Esophagus muscularis mucosa (tissue), 4 donors: ENCODE results near the gene SLC4A11. TPM values are rescaled to one million over a fixed set of nuclear protein-coding genes. Genes with fewer than 3 reads are reported as not detected.

ENCODE experiments used
- DNase-seq: peaks from one replicate; pipeline ENCODE4 v3.0.0-alpha.2; 2017; ENCODE audit errors: extremely low spot score
- H3K27ac ChIP-seq, 4 donors: fragments of 200-600 bp; sonication (generic); replicated peaks in 1 of 4; 1 replicate in 3 of 4; 2 replicates in 1 of 4; pipeline ENCODE4 v1.5.1; 2016 to 2019; ENCODE audit warnings: mild to moderate bottlenecking in 1 of 4
- H3K27me3 ChIP-seq, 4 donors: fragments of 200-600 bp; sonication (generic); one replicate each; pipeline versions ENCODE4 v1.5.1 to v1.6.0; 2016 to 2019
- H3K36me3 ChIP-seq, 4 donors: fragments of 200-600 bp; sonication (generic); one replicate each; pipeline ENCODE4 v1.5.1; 2016 to 2019
- H3K4me1 ChIP-seq, 4 donors: fragments of 200-600 bp; sonication (generic); one replicate each; pipeline ENCODE4 v1.5.1; 2016 to 2019
- H3K4me3 ChIP-seq, 4 donors: fragments of 200-600 bp; sonication (generic); 1 replicate in 2 of 4; 2 replicates in 2 of 4; pipeline ENCODE4 v1.5.1; 2016 to 2019; ENCODE audit warnings: mild to moderate bottlenecking in 4 of 4, moderate library complexity in 1 of 4
- H3K9me3 ChIP-seq, 4 donors: fragments of 200-600 bp; sonication (generic); 1 replicate in 3 of 4; 2 replicates in 1 of 4; pipeline ENCODE4 v1.5.1; 2016 to 2019
- CTCF ChIP-seq, 3 experiments: fragments of 200-600 bp in 2 of 3; fragments of 450-650 bp in 1 of 3; sonication (generic) in 2 of 3; IDR thresholded peaks; one replicate each; pipeline ENCODE4 v1.5.1; 2017 to 2019; ENCODE audit warnings: antibody characterized with exemption in 3 of 3, mild to moderate bottlenecking in 2 of 3, moderate library complexity in 1 of 3
- EP300 ChIP-seq: sonication (generic); formaldehyde crosslinking; IDR thresholded peaks from one replicate; pipeline ENCODE4 v1.6.1; 2017; ENCODE audit warnings: antibody characterized with exemption
- POLR2A ChIP-seq: fragments of 450-650 bp; IDR thresholded peaks from one replicate; pipeline ENCODE4 v1.6.1; 2017; ENCODE audit warnings: antibody characterized with exemption, moderate library complexity, mild to moderate bottlenecking, low read depth
- POLR2AphosphoS5 ChIP-seq, 2 donors: sonication (generic); formaldehyde crosslinking; IDR thresholded peaks; one replicate each; pipeline ENCODE4 v1.6.1; 2017; ENCODE audit warnings: antibody characterized with exemption in 2 of 2
- WGBS: methylation state at CpG from one replicate; pipeline ENCODE4 v1.1.5; 2018; 5-methylcytosine and 5-hydroxymethylcytosine counted together
- intact Hi-C: fragments of 100-400 bp; cut with DNase I; formaldehyde crosslinking; loops from one replicate; pipeline ENCODE4 v1.15.1; 2023
- total RNA-seq, 4 donors: library from RNA; depleted of rRNA; stranded (reverse); fragments of >200 nt; gene quantifications; one replicate each; pipeline versions ENCODE4 v1.1.0 to v1.2.1, GENCODE V29; 2016

SLC4A11 gene
- total RNA-seq, 4 donors from 2014 or later: 0.11 to 0.32 TPM; not detected in 2

GRCh38 chr20:3209946-3210317 lies 29.1 kb downstream of the SLC4A11 start:
- H3K4me1 ChIP-seq: peaks cover 14 to 24% (median 21%) of the 10 kb centered on the region in 4 donors
- no peak for DNase-seq
- intact Hi-C loops: loop anchor here (5.0 kb wide), 1 partner anchor 53 kb away; the partner anchor contains the start of genes FASTKD5 and UBOX5
- peak overlapping the region; percentile 71 to 81 (median 77) for H3K27ac ChIP-seq
- no peaks in the 10 kb centered on the region for H3K27me3 ChIP-seq
- peaks cover 0 to 17% (median 16%) of the 10 kb centered on the region in 4 donors for H3K36me3 ChIP-seq
- H3K9me3 ChIP-seq: no peaks in the 10 kb centered on the region
- TF ChIP-seq POLR2A (no peak), EP300 (no peak), CTCF (IDR thresholded peaks at IDR 0.05) (no peak), POLR2AphosphoS5 (IDR thresholded peaks at IDR 0.05) (no peak)
- H3K4me3 ChIP-seq: peak overlapping the region; percentile 73 to 87 (median 84)
- 2% methylated on average over 8 of the region's 10 CpGs for WGBS

- intact Hi-C loops: loop anchor here (5.0 kb wide), 1 partner anchor 52 kb away; the partner anchor contains the start of genes FASTKD5 and UBOX5
- Histone ChIP-seq H3K4me1 (peaks cover 16 to 27% (median 25%) of the 10 kb centered on the region in 4 donors), H3K27me3 (no peaks in the 10 kb centered on the region), H3K36me3 (peaks cover 0 to 13% (median 12%) of the 10 kb centered on the region in 4 donors), H3K9me3 (no peaks in the 10 kb centered on the region), H3K4me3 (peak within 1 kb of the TSS; percentile 73 to 87 (median 84)), H3K27ac (peak within 1 kb of the TSS; percentile 71 to 81 (median 77))
- TF ChIP-seq CTCF (IDR thresholded peaks at IDR 0.05) (no peak), POLR2AphosphoS5 (IDR thresholded peaks at IDR 0.05) (peak in 1 of 2 donors; percentile 21)
- DNase-seq: no peak
- under 1% methylated on average over 26 of the region's 48 CpGs for WGBS
Observed at GRCh38 chr20:3209257-3209945, 29.6 kb downstream of the SLC4A11 start, which contains the start of gene ITPA. TSS of gene ITPA (plus strand) at chr20:3209498. CDS start at chr20:3209552, 54 bp downstream.

- no peaks in the 10 kb centered on the region for H3K27me3 ChIP-seq
- H3K36me3 ChIP-seq: peaks cover 0 to 10% (median 7%) of the 10 kb centered on the region in 4 donors
- TF ChIP-seq EP300: no peak
- H3K9me3 ChIP-seq: no peaks in the 10 kb centered on the region
- no peak for DNase-seq
- peak overlapping the region; percentile 73 to 87 (median 84) for H3K4me3 ChIP-seq
- H3K4me1 ChIP-seq: peaks cover 16 to 28% (median 27%) of the 10 kb centered on the region in 4 donors
- H3K27ac ChIP-seq: peak overlapping the region; percentile 71 to 81 (median 77)
- WGBS: 6% methylated on average over 7 of the region's 10 CpGs
- intact Hi-C loops: loop anchor here (5.0 kb wide), 1 partner anchor 52 kb away; the partner anchor contains the start of genes FASTKD5 and UBOX5
Observed at GRCh38 chr20:3208786-3209256, 30.2 kb downstream of the SLC4A11 start.

- TF ChIP-seq EP300: no peak
- TF ChIP-seq POLR2AphosphoS5 (IDR thresholded peaks at IDR 0.05): peak; percentile 77 to 94
- TF ChIP-seq POLR2A: peak; percentile 52
- DNase-seq: peak; percentile 98
- 0% methylated on average over 13 of the region's 48 CpGs for WGBS
- Histone ChIP-seq H3K9me3 (no peaks in the 10 kb centered on the region), H3K27ac (peak within 1 kb of the TSS; percentile 86 to 92 (median 90)), H3K4me1 (peaks cover 16 to 33% (median 27%) of the 10 kb centered on the region in 4 donors), H3K4me3 (peak within 1 kb of the TSS; percentile 71 to 94 (median 88)), H3K27me3 (no peaks in the 10 kb centered on the region), H3K36me3 (peaks cover 18 to 38% (median 29%) of the 10 kb centered on the region in 4 donors)
- intact Hi-C loops: no loop called here
Observed at GRCh38 chr20:3204124-3204794, 34.7 kb downstream of the SLC4A11 start, which contains the start of gene DDRGK1. TSS of gene DDRGK1 (minus strand) at chr20:3204682. CDS start at chr20:3204627, 55 bp downstream.

GRCh38 chr20:3203315-3204123 lies 35.5 kb downstream of the SLC4A11 start:
- Histone ChIP-seq H3K27me3 (no peaks in the 10 kb centered on the region), H3K9me3 (no peaks in the 10 kb centered on the region), H3K4me1 (peaks cover 13 to 29% (median 22%) of the 10 kb centered on the region in 4 donors), H3K36me3 (peaks cover 25 to 46% (median 35%) of the 10 kb centered on the region in 4 donors), H3K27ac (peak overlapping the region; percentile 86 to 92 (median 90)), H3K4me3 (peak overlapping the region; percentile 71 to 94 (median 88))
- DNase-seq: no peak
- TF ChIP-seq CTCF (IDR thresholded peaks at IDR 0.05) (no peak), POLR2A (no peak), EP300 (no peak), POLR2AphosphoS5 (IDR thresholded peaks at IDR 0.05) (no peak)
- 16% methylated on average over 22 of the region's 31 CpGs for WGBS
- intact Hi-C loops: no loop called here
